Nephron (organoid): ENCODE data around the gene CKB.

Experiments
- H3K27ac Mint-ChIP-seq, 3 experiments: 2 replicates each; pipeline ENCODE4 v1.8.0; 2020; ENCODE audit warnings: mixed read lengths in 3 of 3, mild to moderate bottlenecking in 2 of 3, moderate library complexity in 1 of 3
- H3K27me3 Mint-ChIP-seq: 2 replicates; pipeline ENCODE4 v1.8.0; 2021; ENCODE audit warnings: low read depth, mild to moderate bottlenecking, moderate library complexity, mixed read lengths
- H3K36me3 Mint-ChIP-seq: 2 replicates; pipeline ENCODE4 v1.8.0; 2020; ENCODE audit warnings: low read depth, mixed read lengths
- H3K4me1 Mint-ChIP-seq: 2 replicates; pipeline ENCODE4 v1.8.0; 2020; ENCODE audit warnings: mixed read lengths
- H3K4me3 Mint-ChIP-seq, 3 experiments: 2 replicates each; pipeline ENCODE4 v1.8.0; 2020; ENCODE audit warnings: mild to moderate bottlenecking in 3 of 3, mixed read lengths in 3 of 3, moderate library complexity in 2 of 3
- H3K9me3 Mint-ChIP-seq: 2 replicates; pipeline ENCODE4 v1.8.0; 2020; ENCODE audit warnings: mixed read lengths
- CTCF ChIP-seq, 3 experiments: fragments of 200-600 bp; sonication (generic); IDR thresholded peaks; one replicate each; pipeline ENCODE4 v1.5.0; 2021; ENCODE audit warnings: antibody characterized with exemption in 3 of 3; ENCODE audit not compliant: unreplicated experiment in 3 of 3

Gene CKB

GRCh38 chr14:103539056-103539825 lies 16.6 kb upstream of the CKB start:
- no peaks in the 10 kb centered on the region for H3K27me3 Mint-ChIP-seq
- no peaks in the 10 kb centered on the region for H3K36me3 Mint-ChIP-seq
- H3K27ac Mint-ChIP-seq = peak overlapping the region in 1 of 3 experiments; percentile 44
- TF ChIP-seq CTCF (IDR thresholded peaks at IDR 0.05; ENCODE audit: unreplicated experiment in 3 of 3) = no peak
- H3K9me3 Mint-ChIP-seq = no peaks in the 10 kb centered on the region
- no peak overlapping the region for H3K4me3 Mint-ChIP-seq
- peaks cover 17% of the 10 kb centered on the region for H3K4me1 Mint-ChIP-seq

- H3K9me3 Mint-ChIP-seq = no peaks in the 10 kb centered on the region
Measured at GRCh38 chr14:103538291-103539055, 15.8 kb upstream of the CKB start.

GRCh38 chr14:103537175-103537990 lies 14.8 kb upstream of the CKB start:
- no peaks in the 10 kb centered on the region for H3K36me3 Mint-ChIP-seq
- no peaks in the 10 kb centered on the region for H3K9me3 Mint-ChIP-seq
- no peaks in the 10 kb centered on the region for H3K27me3 Mint-ChIP-seq
- no peak overlapping the region for H3K4me3 Mint-ChIP-seq
- no peak for TF ChIP-seq CTCF (IDR thresholded peaks at IDR 0.05; ENCODE audit: unreplicated experiment in 3 of 3)
- peaks cover 17% of the 10 kb centered on the region for H3K4me1 Mint-ChIP-seq
- H3K27ac Mint-ChIP-seq = peak overlapping the region; percentile 8 to 60 (median 47)

More at GRCh38 chr14:103538291-103539055, 15.8 kb upstream of the CKB start:
- H3K36me3 Mint-ChIP-seq = no peaks in the 10 kb centered on the region
- no peak for TF ChIP-seq CTCF (IDR thresholded peaks at IDR 0.05; ENCODE audit: unreplicated experiment in 3 of 3)
- H3K4me3 Mint-ChIP-seq = no peak overlapping the region
- H3K4me1 Mint-ChIP-seq = peaks cover 17% of the 10 kb centered on the region
- no peaks in the 10 kb centered on the region for H3K27me3 Mint-ChIP-seq
- no peak overlapping the region for H3K27ac Mint-ChIP-seq

- peak overlapping the region in 1 of 3 experiments; percentile 13 for H3K4me3 Mint-ChIP-seq
- TF ChIP-seq CTCF (IDR thresholded peaks at IDR 0.05; ENCODE audit: unreplicated experiment in 3 of 3) = no peak
- peaks cover 17% of the 10 kb centered on the region for H3K4me1 Mint-ChIP-seq
- peak overlapping the region; percentile 8 to 60 (median 47) for H3K27ac Mint-ChIP-seq
- no peaks in the 10 kb centered on the region for H3K36me3 Mint-ChIP-seq
- no peaks in the 10 kb centered on the region for H3K9me3 Mint-ChIP-seq
- H3K27me3 Mint-ChIP-seq = no peaks in the 10 kb centered on the region
Measured at GRCh38 chr14:103536693-103537092, 14.1 kb upstream of the CKB start.

- no peak overlapping the region for H3K27ac Mint-ChIP-seq
- peaks cover 17% of the 10 kb centered on the region for H3K4me1 Mint-ChIP-seq
- H3K4me3 Mint-ChIP-seq = no peak overlapping the region
- no peaks in the 10 kb centered on the region for H3K27me3 Mint-ChIP-seq
- H3K36me3 Mint-ChIP-seq = no peaks in the 10 kb centered on the region
- no peak for TF ChIP-seq CTCF (IDR thresholded peaks at IDR 0.05; ENCODE audit: unreplicated experiment in 3 of 3)
- H3K9me3 Mint-ChIP-seq = no peaks in the 10 kb centered on the region
Measured at GRCh38 chr14:103535891-103536565, 13.4 kb upstream of the CKB start.
